ENCODE measurements around the gene GAMT.

DNA sequence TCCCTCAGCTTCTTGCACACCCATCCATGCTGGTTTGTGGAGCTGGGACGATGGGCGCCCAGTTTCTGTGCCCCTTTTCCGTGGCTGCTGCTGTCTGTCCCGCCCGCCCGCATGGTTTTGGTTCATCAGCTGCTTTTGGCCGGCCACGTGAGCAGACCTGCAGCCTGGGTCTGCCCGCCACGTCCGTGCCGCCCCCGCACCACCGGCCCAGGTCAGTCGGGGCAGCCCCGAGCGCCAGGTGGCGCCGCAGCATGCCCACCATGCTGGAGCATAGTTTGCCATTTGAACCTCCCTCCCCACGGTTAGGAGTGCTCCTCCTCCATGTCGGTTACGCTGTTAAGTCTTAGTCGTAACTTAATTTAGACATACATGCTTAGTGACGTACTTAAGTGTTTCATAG lies 21.6 kb upstream of the GAMT start:
- TF ChIP-seq CTCF (IDR thresholded peaks at IDR 0.05) (no peak), EP300 (IDR thresholded peaks at IDR 0.05) (no peak), POLR2A (IDR thresholded peaks at IDR 0.05) (no peak), POLR2AphosphoS5 (IDR thresholded peaks at IDR 0.05) (no peak)
